GM18861 (cell line): ENCODE results near the gene CCDC136.
A peak's percentile ranks its signal among the peaks of the same experiment; 100 is the strongest.

ENCODE experiments used
- ATAC-seq: cut with Tn5 transposase; IDR thresholded peaks from one replicate; pipeline ENCODE4 v1.9.1; 2021; ENCODE audit not compliant: unreplicated experiment

CCDC136 gene

DNA sequence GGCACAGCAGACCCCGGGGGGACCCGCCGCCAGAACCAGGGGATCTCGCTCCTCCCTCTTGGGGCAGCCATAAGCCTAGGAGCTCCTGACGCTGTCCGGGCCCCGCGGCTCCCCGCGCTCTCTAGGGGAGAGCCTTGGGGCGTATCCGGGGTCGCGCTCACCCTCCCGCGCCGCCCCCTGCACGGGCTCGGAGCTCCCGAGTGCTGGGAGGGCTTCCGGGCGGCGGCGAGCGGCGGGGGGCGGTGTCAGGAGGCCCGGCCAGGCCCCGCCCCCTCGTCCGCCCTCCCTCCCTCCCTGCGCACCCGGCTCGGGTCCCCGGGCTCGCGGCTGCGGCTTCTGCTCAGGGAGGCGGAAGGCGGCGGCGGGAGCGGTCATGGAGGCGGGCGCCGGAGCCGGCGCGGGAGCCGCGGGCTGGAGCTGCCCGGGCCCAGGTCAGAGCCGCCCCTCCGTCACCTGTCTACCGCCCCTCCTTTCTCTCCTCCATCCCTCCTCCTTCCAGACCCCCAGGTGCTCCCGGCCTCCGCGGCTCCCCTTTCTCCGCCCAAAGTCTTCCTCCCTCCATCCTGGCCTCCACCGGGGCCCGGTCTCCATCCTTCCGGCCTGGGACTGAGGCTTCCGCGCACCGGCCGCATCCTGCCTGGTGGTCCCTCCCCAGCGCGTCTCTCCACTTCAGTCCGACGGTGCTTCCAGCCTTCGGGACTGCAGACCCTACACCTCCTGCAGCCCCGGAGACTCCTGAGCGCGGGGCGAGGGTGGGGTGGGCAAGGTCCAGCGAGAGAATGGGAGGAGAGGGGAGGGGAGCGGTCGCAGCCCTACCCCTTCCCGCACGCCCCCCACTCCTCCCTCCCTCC lies at the start of gene CCDC136:
Gene CCDC136 (plus strand): TSS at position 848 of the 851 bp plus-strand sequence. CDS start 444 bp downstream, outside the sequence.
- peak; percentile 60 for ATAC-seq

DNA sequence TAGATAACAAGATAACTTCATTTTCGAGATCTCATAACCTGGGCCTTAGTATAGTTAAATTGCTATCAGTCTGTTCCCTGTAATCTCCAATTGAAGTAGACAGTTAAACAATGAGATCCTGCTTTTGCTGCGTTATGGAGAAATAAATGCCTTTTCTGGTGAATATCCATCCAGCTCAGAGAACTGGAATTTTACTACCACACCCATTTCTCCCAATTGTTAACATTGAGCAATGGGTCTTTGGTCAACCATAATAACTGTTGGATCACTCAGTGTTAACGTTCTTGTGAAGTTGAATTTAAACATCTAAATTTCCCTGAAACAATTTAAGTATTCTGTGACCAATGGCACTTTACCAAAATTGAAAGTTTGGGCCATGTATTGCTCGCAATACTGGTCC lies 49.6 kb upstream of the CCDC136 start:
- ATAC-seq, result no peak

- no peak for ATAC-seq
Measured at GRCh38 chr7:128743112-128743772, 48.5 kb upstream of the CCDC136 start.

- no peak for ATAC-seq
Measured at GRCh38 chr7:128744366-128744905, 47.3 kb upstream of the CCDC136 start.

GRCh38 chr7:128745706-128746105 lies 46.1 kb upstream of the CCDC136 start:
- no peak for ATAC-seq

DNA sequence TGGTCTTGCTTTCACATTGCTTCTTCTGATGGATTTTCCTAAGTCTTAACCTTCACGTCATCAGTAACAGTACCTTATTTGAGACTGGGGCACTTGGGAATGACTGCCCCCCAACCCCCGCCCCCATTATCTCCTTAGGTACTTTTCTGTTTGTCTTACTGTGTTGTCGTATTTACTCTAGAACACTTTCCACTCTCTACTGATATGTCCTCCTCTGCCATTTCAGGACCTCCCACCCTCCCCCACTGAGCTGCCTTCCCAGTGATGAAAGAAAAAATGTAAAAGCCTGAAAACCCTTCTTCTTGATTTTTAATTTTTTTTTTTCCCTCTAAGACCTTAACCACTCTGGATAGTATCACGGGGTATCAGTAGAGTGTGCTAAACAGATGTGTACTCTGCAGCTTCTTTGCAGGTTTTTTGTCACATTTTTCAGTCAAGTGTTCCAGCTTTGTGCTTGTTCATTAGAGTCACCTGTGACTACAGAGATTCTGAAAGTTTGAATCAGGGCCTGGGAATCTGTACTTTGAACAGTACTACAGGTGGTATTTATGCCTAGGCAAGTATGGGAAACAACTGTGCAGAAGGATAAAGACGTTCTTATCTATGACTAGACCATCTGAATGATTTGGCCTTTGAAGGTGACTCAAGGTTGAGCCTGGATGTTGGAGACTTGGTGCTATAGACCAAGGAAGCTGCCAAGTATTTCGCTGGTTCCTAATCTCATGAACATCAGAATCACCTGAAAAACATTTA lies 44.3 kb upstream of the CCDC136 start:
- ATAC-seq, result no peak

GRCh38 chr7:128752251-128752650 lies 39.5 kb upstream of the CCDC136 start:
- no peak for ATAC-seq

- no peak for ATAC-seq
Measured at GRCh38 chr7:128755075-128755818, 36.5 kb upstream of the CCDC136 start.

DNA sequence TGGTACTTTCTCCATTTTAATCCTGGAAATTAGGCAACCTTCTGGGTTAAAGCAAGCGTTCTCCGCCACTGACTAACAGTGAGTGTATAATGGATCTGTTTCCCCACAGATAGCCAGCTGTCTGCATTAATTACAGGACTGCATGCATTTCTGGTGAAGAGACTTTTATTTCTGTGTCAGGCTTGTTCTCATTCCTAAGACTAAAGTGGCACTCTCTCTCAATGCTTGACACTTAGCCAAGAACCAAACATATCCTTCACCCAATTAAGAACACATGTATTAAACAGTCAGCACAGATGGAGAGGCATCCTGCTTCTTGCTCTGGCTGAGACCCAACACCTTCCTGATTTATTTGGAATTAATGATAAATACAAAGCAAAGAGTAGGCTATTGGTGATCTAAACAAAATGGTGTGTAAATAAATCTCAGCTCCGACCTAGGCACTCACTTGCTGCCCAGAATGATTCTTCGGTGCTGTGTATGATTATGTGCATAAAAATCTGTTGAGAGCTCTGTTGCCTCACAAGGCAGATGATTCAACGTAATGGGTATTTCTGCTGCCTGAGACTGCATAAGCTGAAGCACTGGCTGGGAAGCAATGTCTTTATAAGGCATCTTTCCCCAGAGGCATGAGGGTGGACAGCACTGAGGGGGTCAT lies 35.8 kb upstream of the CCDC136 start:
- no peak for ATAC-seq

- no peak for ATAC-seq
Measured at GRCh38 chr7:128757203-128757602, 34.6 kb upstream of the CCDC136 start.

GRCh38 chr7:128758553-128758952 lies 33.2 kb upstream of the CCDC136 start:
- no peak for ATAC-seq

- no peak for ATAC-seq
Measured at GRCh38 chr7:128759242-128759641, 32.5 kb upstream of the CCDC136 start.

GRCh38 chr7:128763541-128763940 lies 28.2 kb upstream of the CCDC136 start:
- no peak for ATAC-seq

DNA sequence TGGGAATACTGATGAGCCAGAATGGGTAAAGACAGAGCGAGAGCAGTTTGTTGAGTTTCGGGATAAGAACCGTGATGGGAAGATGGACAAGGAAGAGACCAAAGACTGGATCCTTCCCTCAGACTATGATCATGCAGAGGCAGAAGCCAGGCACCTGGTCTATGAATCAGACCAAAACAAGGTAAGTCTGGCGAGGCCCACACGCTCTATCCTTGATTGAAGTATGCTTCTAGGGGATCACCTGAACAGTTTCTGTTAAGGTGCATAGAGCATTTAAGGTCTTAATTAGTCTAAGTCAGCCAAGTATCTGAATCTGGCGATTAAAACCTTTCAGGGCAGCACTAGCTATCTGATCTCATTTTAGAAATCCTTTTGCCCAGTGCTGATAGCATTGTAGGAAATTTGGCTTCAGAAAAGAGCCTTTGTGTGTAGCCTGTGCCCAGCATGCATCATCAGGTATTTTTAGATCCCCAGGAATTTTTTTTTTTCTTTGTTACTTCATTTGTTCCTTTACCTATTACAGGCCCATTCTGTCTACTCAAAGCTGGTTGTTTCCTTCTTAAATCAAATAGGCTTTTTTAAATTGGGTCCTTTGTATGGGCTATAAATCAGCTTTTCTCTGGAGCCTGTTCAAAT lies 24.2 kb upstream of the CCDC136 start:
- ATAC-seq, result no peak

- ATAC-seq, result no peak
Measured at GRCh38 chr7:128770233-128770632, 21.5 kb upstream of the CCDC136 start.

DNA sequence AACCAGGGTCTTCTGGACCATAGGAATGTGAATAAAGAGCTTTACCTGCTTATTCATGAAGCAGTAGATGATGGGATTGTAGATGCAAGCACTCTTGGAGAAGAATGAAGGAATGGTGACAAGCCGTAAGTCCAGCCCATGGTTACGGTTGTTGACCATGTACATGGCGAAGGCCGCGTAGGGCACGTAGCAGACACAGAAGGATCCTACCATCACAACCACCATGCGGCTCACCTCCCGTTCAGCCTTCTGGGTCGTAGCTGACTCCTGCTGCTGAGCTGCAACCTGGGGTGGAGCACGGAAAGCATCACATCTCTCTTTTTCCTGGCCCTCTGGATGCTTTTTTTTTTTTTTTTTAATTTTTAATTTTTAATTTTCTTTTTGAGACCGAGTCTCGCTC lies 18.2 kb upstream of the CCDC136 start:
- ATAC-seq, result no peak

DNA sequence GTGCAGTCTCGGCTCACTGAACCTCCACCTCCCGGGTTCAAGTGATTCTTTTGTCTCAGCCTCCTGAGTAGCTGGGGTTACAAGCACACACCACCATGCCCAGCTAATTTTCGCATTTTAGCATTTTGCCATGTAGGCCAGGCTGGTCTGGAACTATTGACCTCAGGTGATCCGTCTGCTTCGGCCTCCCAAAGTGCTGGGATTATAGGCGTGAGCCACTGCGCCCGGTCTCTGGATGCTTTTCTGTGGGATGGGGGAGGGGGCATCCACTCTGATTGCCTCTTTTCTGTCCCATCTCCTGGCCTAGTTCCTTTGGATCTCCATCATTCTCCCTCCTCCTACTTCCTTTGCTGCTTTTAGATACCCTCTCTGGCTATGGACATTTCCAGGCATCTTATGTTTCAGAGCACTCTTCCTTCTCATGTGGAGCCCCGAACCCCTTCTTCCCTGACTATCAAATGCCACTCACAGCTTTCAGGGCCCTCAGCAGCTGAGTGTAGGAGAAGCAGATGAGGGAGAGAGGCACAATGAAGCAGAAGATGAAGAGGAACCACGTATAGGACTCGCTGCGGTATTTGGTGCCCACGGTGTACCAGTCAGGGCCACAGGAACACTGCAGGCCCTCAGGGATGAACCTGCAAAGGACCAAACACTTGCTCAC lies 17.6 kb upstream of the CCDC136 start:
- ATAC-seq, result no peak

GRCh38 chr7:128774921-128775320 lies 16.8 kb upstream of the CCDC136 start:
- ATAC-seq, result no peak
